Thoracic aorta (tissue), 2 donors: ENCODE results near the gene EGF. TPM values are rescaled to one million over a fixed set of nuclear protein-coding genes. Genes with fewer than 3 reads are reported as not detected.

Experiments used
- ATAC-seq: fragments of 150-250 bp; one replicate; pipeline ENCODE4 v1.8.0; 2017; ENCODE audit warnings: low read depth; ENCODE audit not compliant: insufficient number of reproducible peaks, low FRiP score
- DNase-seq: peaks from one replicate; pipeline ENCODE4 v3.0.0-alpha.2; 2020; ENCODE audit warnings: low spot score
- H3K27ac ChIP-seq, 2 donors: fragments of 200-600 bp; sonication (generic); 1 replicate in 1 of 2; 2 replicates in 1 of 2; pipeline ENCODE4 v1.5.1; 2016; ENCODE audit warnings: mild to moderate bottlenecking in 2 of 2, moderate library complexity in 2 of 2
- H3K27me3 ChIP-seq: fragments of 200-600 bp; sonication (generic); replicated peaks from 2 replicates; pipeline ENCODE4 v1.6.0; 2016; ENCODE audit warnings: mild to moderate bottlenecking; ENCODE audit not compliant: insufficient read depth
- H3K36me3 ChIP-seq: fragments of 200-600 bp; sonication (generic); one replicate; pipeline ENCODE4 v1.5.1; 2016
- H3K4me1 ChIP-seq, 2 donors: fragments of 200-600 bp; sonication (generic); 1 replicate in 1 of 2; 2 replicates in 1 of 2; pipeline versions ENCODE4 v1.5.1 to v1.6.0; 2016; ENCODE audit warnings: low read depth in 2 of 2, mild to moderate bottlenecking in 1 of 2; ENCODE audit not compliant: control insufficient read depth in 1 of 2
- H3K4me3 ChIP-seq: fragments of 200-600 bp; sonication (generic); 2 replicates; pipeline ENCODE4 v1.5.1; 2016; ENCODE audit warnings: mild to moderate bottlenecking
- H3K9me3 ChIP-seq: fragments of 200-600 bp; sonication (generic); 2 replicates; pipeline ENCODE4 v1.5.1; 2016
- total RNA-seq, 2 donors: library from RNA; depleted of rRNA; stranded (reverse); fragments of >200 nt; gene quantifications; one replicate each; pipeline versions ENCODE4 v1.1.0 to v1.2.3, GENCODE V29; 2016
- TF ChIP-seq, protein P1 (sequence below): fragments of 200-600 bp; sonication (generic); IDR thresholded peaks from one replicate; pipeline ENCODE4 v1.5.1; 2019; ENCODE audit warnings: antibody characterized with exemption

Gene EGF
- total RNA-seq, 2 donors from 2014 or later: not detected

- ATAC-seq (no peak), DNase-seq (no peak)
- TF ChIP-seq, protein P1, sequence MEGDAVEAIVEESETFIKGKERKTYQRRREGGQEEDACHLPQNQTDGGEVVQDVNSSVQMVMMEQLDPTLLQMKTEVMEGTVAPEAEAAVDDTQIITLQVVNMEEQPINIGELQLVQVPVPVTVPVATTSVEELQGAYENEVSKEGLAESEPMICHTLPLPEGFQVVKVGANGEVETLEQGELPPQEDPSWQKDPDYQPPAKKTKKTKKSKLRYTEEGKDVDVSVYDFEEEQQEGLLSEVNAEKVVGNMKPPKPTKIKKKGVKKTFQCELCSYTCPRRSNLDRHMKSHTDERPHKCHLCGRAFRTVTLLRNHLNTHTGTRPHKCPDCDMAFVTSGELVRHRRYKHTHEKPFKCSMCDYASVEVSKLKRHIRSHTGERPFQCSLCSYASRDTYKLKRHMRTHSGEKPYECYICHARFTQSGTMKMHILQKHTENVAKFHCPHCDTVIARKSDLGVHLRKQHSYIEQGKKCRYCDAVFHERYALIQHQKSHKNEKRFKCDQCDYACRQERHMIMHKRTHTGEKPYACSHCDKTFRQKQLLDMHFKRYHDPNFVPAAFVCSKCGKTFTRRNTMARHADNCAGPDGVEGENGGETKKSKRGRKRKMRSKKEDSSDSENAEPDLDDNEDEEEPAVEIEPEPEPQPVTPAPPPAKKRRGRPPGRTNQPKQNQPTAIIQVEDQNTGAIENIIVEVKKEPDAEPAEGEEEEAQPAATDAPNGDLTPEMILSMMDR: no peak
- Histone ChIP-seq H3K9me3 (no peaks in the 10 kb centered on the region), H3K36me3 (no peaks in the 10 kb centered on the region), H3K4me3 (no peak overlapping the region), H3K4me1 (no peaks in the 10 kb centered on the region), H3K27me3 (no peaks in the 10 kb centered on the region), H3K27ac (no peak overlapping the region)
Observed at GRCh38 chr4:109985993-109986974, 73.6 kb downstream of the EGF start.

DNA sequence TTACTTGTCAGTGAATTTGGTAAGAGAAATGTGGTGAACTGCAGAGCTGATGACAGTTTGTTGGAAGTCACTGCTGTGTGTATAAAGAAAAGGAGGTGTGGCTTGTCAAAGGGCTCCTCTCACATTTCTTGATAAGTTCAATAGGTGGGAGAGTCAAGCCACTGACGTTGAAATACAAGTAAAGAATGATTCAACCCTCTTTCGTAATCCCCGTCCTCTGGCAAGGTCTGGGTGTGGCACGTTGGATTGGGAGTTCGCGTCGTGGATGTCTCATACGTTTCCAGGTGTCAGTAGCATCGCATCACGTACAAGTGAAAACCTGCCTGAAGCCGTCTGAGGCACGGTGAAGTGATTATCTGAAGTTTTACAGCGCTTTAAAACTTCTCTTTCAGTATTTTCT is 76.4 kb downstream of the EGF start:
- Histone ChIP-seq H3K27ac (no peak overlapping the region), H3K4me3 (no peak overlapping the region), H3K36me3 (no peaks in the 10 kb centered on the region), H3K27me3 (no peaks in the 10 kb centered on the region), H3K4me1 (no peaks in the 10 kb centered on the region), H3K9me3 (no peaks in the 10 kb centered on the region)
- ATAC-seq (no peak), DNase-seq (no peak)
- TF ChIP-seq, protein P1: no peak

- no peak overlapping the region for H3K4me3 ChIP-seq
- TF ChIP-seq, protein P1: no peak
- no peaks in the 10 kb centered on the region for H3K4me1 ChIP-seq
- no peaks in the 10 kb centered on the region for H3K27me3 ChIP-seq
- no peak overlapping the region for H3K27ac ChIP-seq
- H3K9me3 ChIP-seq: no peaks in the 10 kb centered on the region
- no peaks in the 10 kb centered on the region for H3K36me3 ChIP-seq
- no peak for ATAC-seq
- no peak for DNase-seq
Observed at GRCh38 chr4:109989618-109990017, 76.9 kb downstream of the EGF start.

- H3K4me3 ChIP-seq: no peak overlapping the region
- ATAC-seq (no peak), DNase-seq (no peak)
- TF ChIP-seq, protein P1: no peak
- H3K36me3 ChIP-seq: no peaks in the 10 kb centered on the region
- no peaks in the 10 kb centered on the region for H3K27me3 ChIP-seq
- no peaks in the 10 kb centered on the region for H3K4me1 ChIP-seq
- no peaks in the 10 kb centered on the region for H3K9me3 ChIP-seq
- no peak overlapping the region for H3K27ac ChIP-seq
Observed at GRCh38 chr4:109990261-109991257, 77.9 kb downstream of the EGF start.

- H3K9me3 ChIP-seq: no peaks in the 10 kb centered on the region
- TF ChIP-seq, protein P1: no peak
- DNase-seq: no peak
- no peaks in the 10 kb centered on the region for H3K36me3 ChIP-seq
- no peak for ATAC-seq
- no peaks in the 10 kb centered on the region for H3K4me1 ChIP-seq
- no peak overlapping the region for H3K27ac ChIP-seq
- no peak overlapping the region for H3K4me3 ChIP-seq
- H3K27me3 ChIP-seq: no peaks in the 10 kb centered on the region
Observed at GRCh38 chr4:109993116-109993515, 80.4 kb downstream of the EGF start.
